ENCODE measurements around the gene SPATA16.
"Not testable (repeated sequence)": the region's sequence is repeated elsewhere in the genome, so short reads cannot be mapped to it uniquely, and the experiment has no call there.

The SPATA16 gene

DNA sequence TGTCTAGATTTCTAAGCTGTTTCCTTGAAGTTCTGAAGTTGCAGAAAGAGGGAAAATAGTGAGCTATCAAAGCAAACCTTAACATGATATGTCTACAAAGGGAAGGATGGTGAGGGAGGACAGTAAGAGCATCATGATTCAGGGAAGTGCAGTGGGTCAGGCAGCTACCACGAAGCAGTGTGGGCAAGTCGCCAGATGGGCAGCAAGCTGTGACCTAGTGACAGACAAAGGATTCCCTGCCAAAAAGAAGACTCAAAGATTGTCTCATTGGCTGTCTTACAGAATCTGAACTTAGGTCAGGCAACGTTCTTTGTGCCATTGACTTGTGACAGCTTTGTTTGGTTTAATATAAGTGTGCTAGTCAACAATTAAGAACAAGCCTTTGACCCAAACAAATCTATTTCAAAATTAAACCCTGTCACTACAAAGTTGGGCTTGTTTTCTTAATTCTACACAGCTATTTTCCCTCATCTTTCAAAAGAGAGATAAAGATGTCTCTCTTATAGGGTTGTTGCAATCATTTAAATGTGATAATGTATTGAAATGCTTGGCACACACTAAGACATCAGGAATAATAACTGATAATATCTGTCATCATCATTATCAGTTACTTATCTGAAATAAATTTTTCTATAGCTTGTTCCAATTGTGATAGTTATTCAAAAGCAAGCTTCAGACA is 237.3 kb downstream of the SPATA16 start:
- in situ Hi-C loops (cut with MboI; ENCODE audit: low sequenced_read_pairs) = no loop called here

DNA sequence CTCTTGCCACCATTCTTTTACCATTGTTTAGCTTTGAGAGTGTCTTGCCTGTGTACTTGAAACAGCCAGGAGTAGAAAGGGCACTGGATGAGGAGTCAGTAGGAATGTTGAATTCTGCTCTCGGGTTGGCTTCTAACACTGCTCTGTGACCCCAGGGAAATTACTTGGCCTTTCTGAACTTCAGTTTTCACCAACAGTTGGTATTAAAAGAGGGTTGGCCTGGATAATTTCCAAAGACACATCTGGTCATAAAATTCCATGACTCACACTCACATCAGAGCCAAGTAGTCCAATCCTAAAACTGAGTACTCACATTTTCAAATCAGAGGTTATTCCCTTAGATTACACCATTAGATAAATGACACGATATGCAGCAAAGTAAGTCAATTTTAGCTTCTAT is 248.9 kb downstream of the SPATA16 start:
- in situ Hi-C loops (cut with MboI; ENCODE audit: low sequenced_read_pairs) = no loop called here

DNA sequence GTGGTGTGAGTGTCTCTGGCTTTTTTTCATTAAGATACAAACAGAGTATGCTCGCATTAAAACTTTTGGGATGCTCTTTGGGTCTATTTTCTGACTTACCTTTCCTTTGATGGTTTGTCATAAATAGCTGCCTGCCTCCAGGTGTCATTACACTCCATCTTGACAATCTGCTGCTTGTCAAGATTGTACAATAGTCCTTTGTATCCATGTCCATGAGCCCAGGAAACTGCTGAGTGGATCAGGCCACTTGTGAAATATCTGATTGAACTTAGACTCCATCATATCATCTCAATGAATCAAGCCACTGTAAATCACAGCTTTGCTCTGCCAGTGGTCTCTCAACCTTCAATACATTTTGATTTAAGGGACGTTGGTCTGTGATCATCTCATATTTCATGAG is 255.3 kb downstream of the SPATA16 start:
- in situ Hi-C loops (cut with MboI; ENCODE audit: low sequenced_read_pairs) = no loop called here

DNA sequence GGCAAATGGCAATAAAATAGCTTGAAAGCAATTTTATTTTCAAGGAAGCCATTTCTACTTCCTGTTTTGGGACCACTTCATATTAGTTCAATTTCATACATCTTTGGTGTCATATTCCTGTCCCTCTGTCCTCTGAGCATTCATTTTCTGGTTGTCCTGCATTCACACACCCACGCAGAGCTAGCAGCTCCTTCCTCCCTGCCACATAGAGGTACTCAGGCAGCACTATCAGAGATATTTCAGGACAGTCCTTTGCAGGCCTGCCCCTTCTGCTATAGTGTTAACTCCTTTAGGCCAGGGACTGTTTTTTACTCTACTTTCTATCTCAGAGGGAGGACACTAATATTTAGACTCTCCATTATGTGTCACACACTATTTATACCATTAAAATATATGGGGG is 258.5 kb downstream of the SPATA16 start:
- in situ Hi-C loops (cut with MboI; ENCODE audit: low sequenced_read_pairs) = no loop called here

DNA sequence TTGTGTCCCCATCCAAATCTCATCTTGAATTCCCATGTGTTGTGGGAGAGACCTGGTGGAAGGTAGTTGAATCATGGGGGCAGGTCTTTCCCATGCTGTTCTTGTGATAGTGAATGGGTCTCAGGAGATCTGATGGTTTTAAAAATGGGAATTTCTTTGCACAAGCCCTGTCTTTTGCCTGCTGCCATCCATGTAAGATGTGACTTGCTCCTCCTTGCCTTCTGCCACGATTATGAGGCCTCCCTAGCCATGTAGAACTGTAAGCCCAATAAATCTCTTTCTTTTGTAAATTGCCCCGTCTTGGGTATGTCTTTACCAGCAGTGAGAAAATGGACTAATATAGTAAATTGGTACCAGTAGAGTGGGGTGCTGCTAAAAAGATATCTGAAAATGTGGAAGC is 261.7 kb downstream of the SPATA16 start:
- in situ Hi-C loops (cut with MboI; ENCODE audit: low sequenced_read_pairs) = not testable (repeated sequence)

DNA sequence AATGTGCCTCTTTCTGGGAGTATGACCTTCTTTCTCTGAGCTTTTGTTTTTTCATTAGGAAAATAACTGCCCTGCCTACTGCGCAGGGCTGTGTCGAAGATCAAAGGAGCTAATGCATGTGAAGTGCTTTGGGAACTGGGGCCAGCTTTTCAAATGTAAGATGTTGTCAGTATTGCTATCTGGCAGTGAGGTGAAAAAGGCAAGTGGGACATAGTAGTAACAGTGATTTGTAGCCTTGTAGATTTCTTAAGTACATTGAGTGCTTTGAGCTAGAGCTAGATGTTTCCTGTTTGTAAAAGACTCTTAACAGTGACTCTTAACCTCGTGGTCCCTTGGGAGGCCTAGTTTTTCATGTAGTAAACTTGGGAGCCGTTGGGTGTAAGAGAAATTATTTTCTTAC is 264.0 kb downstream of the SPATA16 start:
- in situ Hi-C loops (cut with MboI; ENCODE audit: low sequenced_read_pairs) = no loop called here

DNA sequence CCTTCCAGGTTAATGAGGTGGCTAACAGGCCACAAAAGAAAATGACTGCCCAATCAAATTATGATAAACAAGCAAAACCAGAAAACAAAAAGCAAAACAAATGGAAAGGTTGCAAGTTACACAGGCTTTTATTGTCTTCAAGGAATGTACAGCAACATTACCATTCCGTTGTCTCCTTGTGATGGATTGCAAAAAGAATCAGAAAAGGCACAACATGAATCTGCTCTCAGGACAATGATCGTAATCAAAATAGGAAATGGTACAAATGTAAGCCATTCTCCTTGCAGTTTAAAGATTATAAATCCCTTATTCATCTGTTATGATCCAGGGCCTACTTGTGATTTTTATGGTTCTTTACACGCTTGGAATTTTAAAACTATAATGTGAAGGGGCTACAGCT is 264.7 kb downstream of the SPATA16 start:
- in situ Hi-C loops (cut with MboI; ENCODE audit: low sequenced_read_pairs) = no loop called here

DNA sequence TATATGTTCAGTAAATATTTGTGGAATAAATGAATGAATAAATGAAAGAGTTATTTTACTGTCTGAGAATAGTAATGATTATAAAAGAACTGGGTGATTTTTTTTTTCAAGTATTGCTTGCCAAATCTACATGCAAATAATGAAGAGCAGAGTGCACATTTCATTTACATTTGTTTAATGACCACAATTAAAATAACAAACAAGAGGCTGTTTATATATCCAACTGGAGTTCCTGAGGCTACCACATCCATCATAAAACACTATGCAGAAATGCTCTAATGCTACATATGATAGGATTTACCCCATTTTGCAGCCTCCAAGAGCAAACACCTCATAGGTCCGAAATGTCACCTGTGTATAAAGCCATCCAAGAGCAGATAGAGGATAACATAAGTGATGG is 266.0 kb downstream of the SPATA16 start:
- in situ Hi-C loops (cut with MboI; ENCODE audit: low sequenced_read_pairs) = no loop called here

DNA sequence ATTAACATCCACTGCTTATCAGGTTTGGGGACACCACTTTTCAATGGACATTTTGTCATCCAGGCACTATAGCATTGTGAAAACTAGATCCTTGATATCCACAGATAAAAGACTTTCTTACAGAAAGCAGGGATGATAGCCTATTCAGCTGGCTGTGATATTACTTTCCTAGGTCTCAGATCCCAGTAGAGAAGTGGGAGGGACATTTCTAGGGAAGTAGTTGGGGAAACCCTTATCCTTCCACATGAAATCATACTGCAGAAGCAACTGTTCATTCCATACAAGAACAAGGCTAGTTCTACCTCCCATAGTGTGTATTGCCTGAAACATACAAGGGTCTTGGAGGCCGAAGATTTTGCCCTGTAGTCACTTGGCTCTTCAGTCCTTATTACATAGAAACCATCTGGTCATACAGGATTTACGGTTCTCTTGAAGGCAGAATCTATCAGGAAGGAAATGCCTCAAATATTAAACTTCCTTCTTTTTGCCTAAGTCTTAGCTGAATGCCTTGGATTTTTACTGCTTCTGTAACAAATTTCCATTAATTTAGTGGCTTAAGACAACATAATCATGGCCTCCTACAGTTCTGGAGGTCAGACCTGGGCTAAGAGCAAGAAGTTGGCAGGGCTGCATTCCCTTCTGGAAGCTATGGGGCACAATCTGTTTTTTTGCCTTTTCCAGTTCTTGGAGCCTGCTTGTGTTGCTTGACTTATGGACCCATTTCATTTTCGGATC is 271.1 kb downstream of the SPATA16 start:
- in situ Hi-C loops (cut with MboI; ENCODE audit: low sequenced_read_pairs) = no loop called here

DNA sequence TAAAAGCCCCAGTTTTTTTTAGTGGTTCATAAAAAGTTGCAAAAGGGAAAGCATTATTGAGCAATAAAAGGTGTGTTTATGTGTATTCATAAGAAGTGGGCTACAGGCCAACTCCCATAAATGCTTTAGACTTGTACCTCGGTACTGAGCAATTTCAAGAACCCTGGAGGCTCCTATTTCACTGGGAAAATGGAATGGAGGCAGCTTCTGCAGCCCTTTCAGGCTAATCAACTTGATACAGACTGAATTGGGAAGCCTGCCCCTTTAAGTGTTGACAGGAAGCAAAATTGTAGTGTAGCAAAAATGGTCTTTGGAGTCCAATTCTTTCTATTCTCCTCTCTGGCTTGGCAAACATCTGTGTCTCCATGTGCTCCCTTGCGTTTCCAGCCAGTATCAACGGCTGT is 271.7 kb downstream of the SPATA16 start:
- in situ Hi-C loops (cut with MboI; ENCODE audit: low sequenced_read_pairs) = no loop called here

DNA sequence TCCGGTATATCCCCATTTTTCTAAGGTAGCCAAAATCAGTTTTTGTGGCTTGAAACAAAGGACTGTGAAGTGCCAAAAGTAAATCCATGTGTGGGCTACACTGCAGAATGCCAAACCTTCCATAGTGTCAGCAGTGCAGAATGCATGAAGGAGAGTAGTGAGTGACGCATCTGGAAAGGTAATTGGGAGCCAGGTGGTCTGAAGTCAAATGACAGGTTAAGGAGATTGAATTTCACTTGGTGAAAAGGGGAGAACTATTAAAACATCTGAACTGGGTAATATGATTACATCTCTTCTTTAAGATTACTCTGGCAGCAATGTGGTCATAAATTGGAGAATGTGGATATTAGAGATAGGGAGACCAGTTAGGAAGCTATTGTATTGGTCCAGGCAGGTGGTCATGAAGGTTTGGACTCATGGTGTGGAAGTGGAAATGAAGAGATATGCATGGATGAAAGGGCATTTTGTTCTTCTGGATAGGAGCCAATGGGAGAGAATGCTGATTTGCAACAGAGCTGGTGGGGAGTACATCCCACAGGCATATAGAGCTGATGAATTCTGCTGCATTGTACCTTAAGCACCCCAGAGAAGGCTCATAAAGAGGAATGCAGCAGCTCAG is 272.3 kb downstream of the SPATA16 start:
- in situ Hi-C loops (cut with MboI; ENCODE audit: low sequenced_read_pairs) = no loop called here

DNA sequence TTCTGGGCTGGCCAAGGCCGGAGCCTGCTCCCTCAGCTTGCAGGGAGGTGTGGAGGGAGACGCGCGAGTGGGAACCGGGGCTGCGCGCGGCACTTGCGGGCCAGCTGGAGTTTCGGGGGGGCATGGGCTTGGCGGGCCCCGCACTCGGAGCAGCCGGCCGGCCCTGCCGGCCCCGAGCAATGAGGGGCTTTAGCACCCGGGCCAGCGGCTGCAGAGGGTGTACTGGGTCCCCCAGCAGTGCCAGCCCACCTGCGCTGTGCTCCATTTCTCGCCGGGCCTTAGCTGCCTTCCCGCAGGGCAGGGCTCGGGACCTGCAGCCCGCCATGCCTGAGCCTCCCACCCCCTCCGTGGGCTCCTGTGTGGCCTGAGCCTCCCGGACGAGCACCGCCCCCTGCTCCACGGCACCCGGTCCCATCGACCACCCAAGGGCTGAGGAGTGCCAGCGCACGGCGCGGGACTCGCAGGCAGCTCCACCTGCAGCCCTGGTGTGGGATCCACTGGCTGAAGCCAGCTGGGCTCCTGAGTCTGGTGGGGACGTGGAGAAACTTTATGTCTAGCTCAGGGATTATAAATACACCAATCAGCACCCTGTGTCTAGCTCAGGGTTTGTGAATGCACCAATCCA is 274.2 kb downstream of the SPATA16 start:
- in situ Hi-C loops (cut with MboI; ENCODE audit: low sequenced_read_pairs) = not testable (repeated sequence)

DNA sequence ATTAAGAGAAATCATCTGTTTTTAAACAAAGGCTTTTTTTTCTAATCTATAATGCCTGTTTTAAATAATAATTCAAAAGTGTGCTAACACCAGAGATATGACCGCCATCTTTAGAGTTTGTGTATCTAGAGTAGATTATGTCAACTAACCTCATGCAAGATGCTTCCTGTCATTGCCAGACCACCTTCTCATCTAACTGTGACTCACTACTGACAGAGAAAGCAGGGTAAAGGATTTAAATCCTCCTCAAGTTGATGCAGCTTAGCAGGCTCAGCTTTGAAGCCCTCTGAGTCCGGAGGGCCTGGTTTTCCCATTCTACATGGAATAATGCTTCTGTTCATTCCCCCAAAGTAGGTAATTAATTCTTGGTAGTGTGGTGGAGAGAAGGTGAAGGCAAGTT is 282.0 kb downstream of the SPATA16 start:
- in situ Hi-C loops (cut with MboI; ENCODE audit: low sequenced_read_pairs) = no loop called here

DNA sequence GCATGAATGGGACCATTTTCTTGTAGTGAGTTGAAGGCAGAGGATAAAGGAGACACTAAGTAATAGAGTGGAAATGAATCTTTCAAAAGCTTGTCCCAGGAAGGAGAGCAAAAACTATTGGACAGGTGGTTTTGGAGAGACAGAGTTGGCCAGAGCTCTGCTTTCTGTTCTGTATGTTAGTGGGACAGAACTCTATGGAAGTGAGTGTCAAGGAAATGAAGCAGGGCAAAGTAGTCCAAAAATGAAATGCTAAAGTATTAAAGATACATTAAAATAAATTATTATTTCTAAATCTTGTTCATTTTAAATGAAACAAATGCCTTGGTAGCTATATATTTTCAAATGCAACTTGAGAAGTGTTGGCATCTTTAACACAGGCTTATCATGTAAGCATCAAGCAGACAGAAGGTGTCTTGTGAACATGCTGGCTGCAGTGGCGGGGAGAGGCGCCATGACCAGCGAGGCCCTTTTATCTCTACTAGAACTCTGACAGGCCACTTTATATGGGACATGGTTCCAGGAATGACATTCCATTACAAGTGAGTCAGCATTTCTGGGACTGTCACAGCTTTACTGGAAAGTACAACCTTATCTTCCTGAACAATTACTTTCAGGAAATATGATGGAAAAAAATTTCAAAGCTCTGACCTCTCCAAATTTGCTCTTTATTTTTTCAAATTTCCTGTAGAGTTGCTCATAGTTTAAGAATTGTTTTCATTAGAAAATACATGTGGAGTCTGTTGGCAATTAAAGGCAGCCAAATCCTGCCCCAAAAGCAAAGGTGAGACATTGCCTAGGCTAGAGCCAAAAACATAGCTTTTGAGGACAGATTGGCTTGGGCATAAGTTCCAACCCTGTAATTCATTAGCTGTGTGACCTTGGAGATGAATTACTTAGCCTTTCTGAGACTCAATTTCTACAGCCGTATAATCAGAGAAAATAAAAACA is 284.0 kb downstream of the SPATA16 start:
- in situ Hi-C loops (cut with MboI; ENCODE audit: low sequenced_read_pairs) = no loop called here

DNA sequence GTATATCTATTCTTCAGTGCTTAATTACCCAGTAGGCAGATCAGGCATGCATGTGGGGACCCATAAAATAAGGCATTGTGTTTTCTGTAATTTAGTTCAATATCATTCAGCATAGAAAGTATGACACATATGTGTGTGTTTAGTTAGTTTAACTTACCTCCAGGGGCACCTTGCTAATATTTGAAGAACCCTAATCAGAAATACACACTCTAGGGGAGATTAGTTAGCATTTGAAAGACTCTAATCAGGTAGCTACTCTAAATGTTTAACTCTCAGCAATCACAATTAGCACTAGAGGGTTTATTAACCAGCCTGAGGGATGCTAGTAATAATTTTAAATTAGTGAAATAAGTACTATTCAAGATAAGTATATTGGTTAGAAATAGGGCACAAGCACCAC is 286.0 kb downstream of the SPATA16 start:
- in situ Hi-C loops (cut with MboI; ENCODE audit: low sequenced_read_pairs) = no loop called here

DNA sequence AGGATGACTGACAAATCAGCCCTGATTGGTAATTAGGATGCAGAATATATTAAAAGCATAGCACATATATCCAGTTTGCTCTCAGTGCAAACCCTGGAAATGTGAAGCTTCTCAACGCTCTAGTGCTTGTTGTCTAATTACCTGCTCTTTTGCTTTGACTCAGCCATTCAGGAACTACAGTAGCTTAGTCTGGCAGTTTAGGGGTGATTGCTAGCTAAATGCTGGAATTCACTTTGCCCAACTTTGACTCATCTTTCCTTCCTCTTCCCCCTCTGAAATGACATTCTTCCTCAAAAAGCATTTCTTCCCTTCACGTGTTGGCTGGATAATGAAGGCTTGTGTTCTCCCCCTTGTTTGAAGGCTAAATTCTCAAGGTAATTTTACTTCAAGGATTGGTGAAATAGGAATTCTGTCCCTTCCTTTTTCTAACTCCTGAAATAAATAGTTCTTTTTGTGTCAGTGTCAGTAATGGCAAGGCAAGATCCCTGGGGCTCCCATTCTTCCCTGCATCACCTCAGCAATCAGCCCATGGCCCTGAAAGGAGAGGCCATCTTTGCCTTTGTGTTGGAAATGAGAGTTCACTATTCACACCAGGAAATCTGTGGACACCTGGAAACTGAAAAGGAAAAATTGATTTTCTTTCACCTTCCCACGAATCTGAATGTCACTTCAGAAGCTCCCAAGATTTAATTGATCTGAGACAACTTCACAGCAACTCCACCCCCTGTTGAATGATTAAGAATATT is 286.9 kb downstream of the SPATA16 start:
- in situ Hi-C loops (cut with MboI; ENCODE audit: low sequenced_read_pairs) = no loop called here

DNA sequence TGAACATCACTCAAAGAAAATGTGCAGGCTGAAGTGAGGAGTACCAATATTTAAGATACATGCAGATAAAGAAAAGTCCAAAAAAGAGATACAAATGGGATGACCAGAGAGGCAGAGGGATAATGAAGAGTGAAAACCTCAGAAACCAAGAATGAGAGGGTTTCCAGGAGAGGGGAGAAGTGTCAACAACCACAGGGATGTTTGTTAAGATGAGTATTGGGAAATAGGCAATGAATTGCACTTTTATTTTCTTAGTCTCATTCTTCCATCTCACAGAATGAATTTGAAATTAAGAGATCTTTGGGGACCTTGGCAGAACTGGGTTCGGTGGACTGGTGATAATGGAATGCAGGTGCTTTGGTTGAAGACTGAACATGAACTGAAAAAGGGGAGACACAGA is 288.0 kb downstream of the SPATA16 start:
- in situ Hi-C loops (cut with MboI; ENCODE audit: low sequenced_read_pairs) = no loop called here

DNA sequence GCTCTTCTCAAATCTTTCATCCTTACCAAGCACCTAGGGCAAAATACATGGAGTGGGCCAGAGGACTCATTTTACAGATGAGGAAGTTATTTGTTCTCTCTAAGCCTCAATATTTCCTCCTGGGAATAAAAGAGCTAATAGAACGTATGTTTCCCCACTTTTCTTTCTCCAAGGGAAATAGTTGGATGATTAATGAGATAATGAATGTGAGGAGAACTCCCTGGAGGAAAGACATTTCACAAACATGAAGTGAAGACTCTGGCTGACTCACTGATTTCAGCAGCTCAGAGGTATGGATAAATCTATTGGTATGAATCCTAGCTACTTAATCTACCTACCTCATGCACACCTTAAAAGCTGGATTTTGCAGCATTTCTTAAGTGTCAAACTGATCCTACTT is 292.1 kb downstream of the SPATA16 start:
- in situ Hi-C loops (cut with MboI; ENCODE audit: low sequenced_read_pairs) = no loop called here

DNA sequence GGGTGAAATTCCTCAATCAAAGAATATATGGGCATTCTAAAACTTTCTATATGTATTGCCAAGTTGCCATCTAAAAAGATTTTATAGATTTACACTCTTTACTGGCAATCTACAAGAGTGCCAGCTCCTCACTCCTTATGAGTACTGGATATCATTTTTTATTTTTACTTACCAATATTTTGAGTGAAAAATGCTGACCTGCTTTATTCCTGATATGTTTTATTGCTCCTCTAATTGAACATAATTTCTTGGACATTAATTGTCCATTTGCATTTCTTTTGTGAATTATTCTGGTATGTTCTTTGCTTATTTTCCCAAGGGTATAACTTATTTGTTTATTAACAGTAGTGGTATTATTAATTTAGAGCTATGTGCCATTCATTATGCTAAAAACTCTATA is 293.7 kb downstream of the SPATA16 start:
- in situ Hi-C loops (cut with MboI; ENCODE audit: low sequenced_read_pairs) = no loop called here

DNA sequence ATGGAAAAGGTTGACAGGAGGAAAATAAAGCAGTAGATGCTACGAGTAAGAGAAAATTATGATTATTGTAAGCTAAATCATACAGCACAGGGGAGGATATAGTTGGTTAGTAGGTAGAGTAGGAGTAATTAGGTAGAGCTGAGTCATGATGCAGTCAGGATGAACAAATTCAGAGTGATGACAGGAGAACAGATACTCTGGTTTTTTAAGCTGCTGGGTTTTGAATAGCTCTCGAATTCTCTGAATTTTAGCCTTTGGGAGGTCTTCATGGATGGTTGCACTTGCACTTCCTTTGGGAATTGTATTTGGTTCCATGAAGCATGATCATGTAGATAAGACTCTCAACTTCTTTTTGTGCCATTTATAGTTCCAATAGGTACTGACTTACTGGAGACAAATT is 294.3 kb downstream of the SPATA16 start:
- in situ Hi-C loops (cut with MboI; ENCODE audit: low sequenced_read_pairs) = no loop called here

Measured in HL-60/S4 treated with retinoic acid at 250 ng/mL for 4 days and 3 days (cell line).